ENCODE results near the gene SQSTM1. TPM values are rescaled to one million over a fixed set of nuclear protein-coding genes. Genes with fewer than 3 reads are reported as not detected.

SQSTM1 gene
- polyA plus RNA-seq, 1 of the 3 experiments (the other 2 are of a cell fraction) = 181 TPM

DNA sequence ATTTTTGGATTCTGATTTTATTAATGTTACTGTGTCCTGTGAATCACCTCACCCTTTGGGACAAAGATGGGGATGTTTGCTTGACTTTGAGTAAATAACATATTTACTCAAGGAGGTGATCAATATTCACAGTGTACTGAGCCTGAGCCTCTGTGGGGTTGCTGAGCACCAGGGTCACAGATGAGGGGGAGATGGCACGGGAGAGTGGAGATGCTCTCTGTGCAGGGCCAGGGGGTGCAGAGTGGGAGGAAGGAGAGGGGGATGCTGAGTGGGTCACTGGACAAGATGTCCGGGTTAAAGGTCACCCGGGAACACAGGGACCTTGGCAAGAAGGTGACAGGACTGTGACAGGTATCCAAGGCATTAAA, 4.0 kb downstream of the SQSTM1 start:
- Histone ChIP-seq H3K9me2 (no peaks in the 10 kb centered on the region), H3K4me2 (peak overlapping the region; percentile 75; the same call in 1 of the 2 replicates), H3K27me3 (ENCODE audit: insufficient read depth) (no peaks in the 10 kb centered on the region), H3K79me2 (ENCODE audit: insufficient read depth) (peaks cover 83% of the 10 kb centered on the region), H3K4me1 (ENCODE audit: control insufficient read depth in 1 of 2, insufficient read depth in 2 of 2, low read depth in 1 of 2, low read length in 1 of 2) (peaks cover 16 to 21% of the 10 kb centered on the region in 2 experiments), H2AFZ (ENCODE audit: low read depth) (no peak overlapping the region), H4K20me1 (ENCODE audit: insufficient read depth) (peaks cover 75% of the 10 kb centered on the region), H3K27ac (ENCODE audit: low read depth in 2 of 2, low read length in 1 of 2) (no peak overlapping the region), H3F3A (replicated peaks; ENCODE audit: insufficient read depth) (peaks cover 14% of the 10 kb centered on the region), H3K9ac (no peak overlapping the region), H3K9me3 (no peaks in the 10 kb centered on the region), H3K4me3 (ENCODE audit: low read depth in 2 of 2, low read length in 1 of 2) (no peak overlapping the region), H3K36me3 (replicated peaks in 1 of 2; ENCODE audit: control insufficient read depth in 1 of 2, insufficient read depth in 2 of 2, low read length in 1 of 2) (peaks cover 58 to 65% of the 10 kb centered on the region in 2 experiments)
- TF ChIP-seq TCF12 (IDR thresholded peaks at IDR 0.05) (no peak), RFX5 (IDR thresholded peaks at IDR 0.05; ENCODE audit: low read length) (no peak), ELF1 (IDR thresholded peaks at IDR 0.05) (no peak), NRF1 (IDR thresholded peaks at IDR 0.05; ENCODE audit: low read depth, low read length) (no peak), REST (IDR thresholded peaks at IDR 0.05; ENCODE audit: low read depth, low read length) (no peak), CHD2 (IDR thresholded peaks at IDR 0.05; ENCODE audit: low read length, partially characterized antibody) (no peak), FOXM1 (IDR thresholded peaks at IDR 0.05; ENCODE audit: low read depth) (no peak), NFIC (IDR thresholded peaks at IDR 0.05; ENCODE audit: borderline replicate concordance) (no peak), RAD21 (IDR thresholded peaks at IDR 0.05; ENCODE audit: low read length) (no peak), USF1 (IDR thresholded peaks at IDR 0.05; ENCODE audit: borderline replicate concordance, low read depth) (no peak), RCOR1 (IDR thresholded peaks at IDR 0.05; ENCODE audit: low read length) (no peak), GATA2 (CRISPR knock-in tag; IDR thresholded peaks at IDR 0.05) (no peak), IRF3 (IDR thresholded peaks at IDR 0.05; ENCODE audit: low read depth, low read length) (no peak)
- POLR2A ChIA-PET = no interaction called here
- DNase-seq = peak; percentile 8
- 88% methylated on average over 3 of the region's 3 CpGs for WGBS (ENCODE audit: low lambda C conversion rate)
- CTCF ChIA-PET = interaction anchor here (2.0 kb wide), 1 partner anchor 22 kb away, joined by 5 read pairs; no protein-coding TSS in a partner anchor

Data from SK-N-SH (cell line).